HepG2 (cell line): ENCODE results near the gene BMF. TPM values are rescaled to one million over a fixed set of nuclear protein-coding genes. Genes with fewer than 3 reads are reported as not detected.

ENCODE experiments used
- ELF1 ChIP-seq: sonication (generic); formaldehyde crosslinking; IDR thresholded peaks from 2 replicates; pipeline ENCODE4 v1.4.0; 2020; ENCODE audit warnings: missing genetic modification reagents
- FIP1L1 ChIP-seq: fragments of 200-400 bp; formaldehyde crosslinking; IDR thresholded peaks from 2 replicates; pipeline ENCODE4 v1.6.1; 2018; ENCODE audit warnings: low read depth, mild to moderate bottlenecking, low read length, moderate library complexity, borderline replicate concordance; ENCODE audit not compliant: insufficient read depth
- FOXM1 ChIP-seq: sonication (generic); formaldehyde crosslinking; IDR thresholded peaks from 2 replicates; pipeline ENCODE4 v1.5.0; 2020; ENCODE audit warnings: missing genetic modification reagents
- HDAC2 ChIP-seq: sonication (generic); formaldehyde crosslinking; IDR thresholded peaks from 2 replicates; pipeline ENCODE4 v1.4.0; 2020; ENCODE audit warnings: missing genetic modification reagents
- JUN ChIP-seq: sonication (generic); formaldehyde crosslinking; IDR thresholded peaks from 2 replicates; pipeline ENCODE4 v1.4.0; 2020; ENCODE audit warnings: mild to moderate bottlenecking, missing genetic modification reagents
- POLR2A ChIP-seq, 2 experiments: IDR thresholded peaks; 2 replicates each; pipeline ENCODE4 v1.6.1; 2011; ENCODE audit warnings: low read depth in 2 of 2, low read length in 2 of 2, mild to moderate bottlenecking in 1 of 2, moderate library complexity in 1 of 2; ENCODE audit not compliant: insufficient read depth in 1 of 2
- RBFOX2 ChIP-seq: fragments of 200-400 bp; formaldehyde crosslinking; IDR thresholded peaks from 2 replicates; pipeline ENCODE4 v1.6.1; 2017; ENCODE audit warnings: low read depth, mild to moderate bottlenecking, low read length
- SALL1 ChIP-seq: sonication (generic); formaldehyde crosslinking; IDR thresholded peaks from 2 replicates; pipeline ENCODE4 v1.8.0; 2022; ENCODE audit warnings: mild to moderate bottlenecking, missing genetic modification reagents
- SAP130 ChIP-seq: IDR thresholded peaks from 2 replicates; pipeline ENCODE4 v1.6.1; 2016; ENCODE audit warnings: low read depth
- SP2 ChIP-seq: sonication (generic); formaldehyde crosslinking; IDR thresholded peaks from 2 replicates; pipeline ENCODE4 v1.5.1; 2020; ENCODE audit warnings: mild to moderate bottlenecking, missing genetic modification reagents
- SP5 ChIP-seq: IDR thresholded peaks from 2 replicates; pipeline ENCODE4 v1.6.1; 2016; ENCODE audit warnings: low read depth, borderline replicate concordance
- TARDBP ChIP-seq: sonication (generic); formaldehyde crosslinking; IDR thresholded peaks from 2 replicates; pipeline ENCODE4 v1.8.0; 2022; ENCODE audit warnings: mild to moderate bottlenecking, missing genetic modification reagents
- ZBTB25 ChIP-seq: IDR thresholded peaks from 2 replicates; pipeline ENCODE4 v1.6.1; 2018; ENCODE audit warnings: missing genetic modification reagents
- ZFP90 ChIP-seq: sonication (generic); formaldehyde crosslinking; IDR thresholded peaks from 2 replicates; pipeline ENCODE4 v1.8.0; 2022; ENCODE audit warnings: missing genetic modification reagents, mild to moderate bottlenecking, inconsistent platforms, borderline replicate concordance
- ZNF12 ChIP-seq: sonication (generic); formaldehyde crosslinking; IDR thresholded peaks from 2 replicates; pipeline ENCODE4 v1.5.0; 2020; ENCODE audit warnings: missing genetic modification reagents
- ZNF563 ChIP-seq: sonication (generic); formaldehyde crosslinking; IDR thresholded peaks from 2 replicates; pipeline ENCODE4 v1.8.0; 2022; ENCODE audit warnings: mild to moderate bottlenecking, moderate library complexity, missing genetic modification reagents
- ZNF7 ChIP-seq: IDR thresholded peaks from 2 replicates; pipeline ENCODE4 v1.6.1; 2016; ENCODE audit warnings: missing biosample characterization, missing genetic modification reagents
- ZNF883 ChIP-seq: sonication (generic); formaldehyde crosslinking; IDR thresholded peaks from 2 replicates; pipeline ENCODE4 v1.5.1; 2020; ENCODE audit warnings: mild to moderate bottlenecking, missing genetic modification reagents; ENCODE audit errors: not compliant biosample characterization
- ZSCAN21 ChIP-seq: sonication (generic); formaldehyde crosslinking; IDR thresholded peaks from 2 replicates; pipeline ENCODE4 v1.8.0; 2022; ENCODE audit warnings: mild to moderate bottlenecking, missing genetic modification reagents, moderate library complexity, borderline replicate concordance
- polyA plus RNA-seq, 8 experiments: library from polyadenylated mRNA; depleted of rRNA in 3 of 8; stranded (reverse) in 7 of 8; unstranded in 1 of 8; fragments of >200 nt; fragmentation: Illumina TruSeq in 4 of 8; extraction: Trizol in 4 of 8; gene quantifications; 2 replicates each; pipeline versions ENCODE4 v1.2.1 to v1.2.3, GENCODE V29; 2011 to 2016; ENCODE audit warnings: low read depth in 4 of 8, missing spikeins in 1 of 8, mixed read lengths in 1 of 8; ENCODE audit not compliant: insufficient read depth in 1 of 8
- total RNA-seq, 5 experiments: library from RNA; depleted of rRNA; stranded (reverse); fragments of >200 nt; fragmentation: Illumina TruSeq; extraction: Trizol; gene quantifications; 2 replicates each; pipeline ENCODE4 v1.2.3, GENCODE V29; 2016; ENCODE audit warnings: low read depth in 1 of 5
- TF ChIP-seq, protein P1 (sequence below): sonication (generic); formaldehyde crosslinking; IDR thresholded peaks from 2 replicates; pipeline ENCODE4 v1.5.0; 2020; ENCODE audit warnings: missing genetic modification reagents
- TF ChIP-seq, protein P2 (sequence below): sonication (generic); formaldehyde crosslinking; IDR thresholded peaks from 2 replicates; pipeline ENCODE4 v1.4.0; 2020; ENCODE audit warnings: missing genetic modification reagents, borderline replicate concordance
- TF ChIP-seq, protein P3 (sequence below): sonication (generic); formaldehyde crosslinking; IDR thresholded peaks from 2 replicates; pipeline ENCODE4 v1.8.1; 2023; ENCODE audit warnings: missing genetic modification reagents, mild to moderate bottlenecking, borderline replicate concordance
- TF ChIP-seq, protein P4 (sequence below), 2 experiments: sonication (generic) in 1 of 2; formaldehyde crosslinking in 1 of 2; IDR thresholded peaks; 2 replicates each; pipeline versions ENCODE4 v1.5.1 to v1.6.1; 2011 to 2020; ENCODE audit warnings: borderline replicate concordance in 1 of 2, low read depth in 1 of 2, low read length in 1 of 2, mild to moderate bottlenecking in 1 of 2, missing genetic modification reagents in 1 of 2, moderate library complexity in 1 of 2

BMF gene
- total and polyA plus RNA-seq, 2 of the 13 experiments (the other 11 are each of a cell fraction or from before 2014, with no cell fraction given), result 8.7 to 15.9 TPM

GRCh38 chr15:40108061-40108854 lies 421 bp downstream of the BMF start (continued):
- TF ChIP-seq FOXM1 (CRISPR knock-in tag) (no peak), ZBTB25 (CRISPR knock-in tag) (no peak), ZFP90 (no peak; the same call in 1 of the 2 replicates), TARDBP (no peak), POLR2A (IDR thresholded peaks at IDR 0.05; ENCODE audit: insufficient read depth in 1 of 2, low read depth in 2 of 2, low read length in 2 of 2) (peak in 1 of 2 experiments; percentile 48; a peak in 2 of 4 replicates), ZNF12 (CRISPR knock-in tag) (no peak), SAP130 (CRISPR knock-in tag) (peak; percentile 30; the same call in 1 of the 2 replicates), SP5 (no peak), SALL1 (CRISPR knock-in tag) (no peak), ZNF563 (CRISPR knock-in tag) (peak; percentile 48; the same call in 1 of the 2 replicates), ZNF7 (CRISPR knock-in tag) (no peak), JUN (CRISPR knock-in tag) (no peak), ZNF883 (CRISPR knock-in tag) (peak; percentile 5), ELF1 (CRISPR knock-in tag) (no peak), RBFOX2 (peak; percentile 72), SP2 (CRISPR knock-in tag) (0 out of 2 replicates have a peak, but pooled peaks have one; percentile 4), HDAC2 (CRISPR knock-in tag) (no peak), ZSCAN21 (no peak), FIP1L1 (no peak)
- TF ChIP-seq, protein P1, sequence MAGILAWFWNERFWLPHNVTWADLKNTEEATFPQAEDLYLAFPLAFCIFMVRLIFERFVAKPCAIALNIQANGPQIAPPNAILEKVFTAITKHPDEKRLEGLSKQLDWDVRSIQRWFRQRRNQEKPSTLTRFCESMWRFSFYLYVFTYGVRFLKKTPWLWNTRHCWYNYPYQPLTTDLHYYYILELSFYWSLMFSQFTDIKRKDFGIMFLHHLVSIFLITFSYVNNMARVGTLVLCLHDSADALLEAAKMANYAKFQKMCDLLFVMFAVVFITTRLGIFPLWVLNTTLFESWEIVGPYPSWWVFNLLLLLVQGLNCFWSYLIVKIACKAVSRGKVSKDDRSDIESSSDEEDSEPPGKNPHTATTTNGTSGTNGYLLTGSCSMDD (CRISPR knock-in tag), result no peak
- TF ChIP-seq, protein P2, sequence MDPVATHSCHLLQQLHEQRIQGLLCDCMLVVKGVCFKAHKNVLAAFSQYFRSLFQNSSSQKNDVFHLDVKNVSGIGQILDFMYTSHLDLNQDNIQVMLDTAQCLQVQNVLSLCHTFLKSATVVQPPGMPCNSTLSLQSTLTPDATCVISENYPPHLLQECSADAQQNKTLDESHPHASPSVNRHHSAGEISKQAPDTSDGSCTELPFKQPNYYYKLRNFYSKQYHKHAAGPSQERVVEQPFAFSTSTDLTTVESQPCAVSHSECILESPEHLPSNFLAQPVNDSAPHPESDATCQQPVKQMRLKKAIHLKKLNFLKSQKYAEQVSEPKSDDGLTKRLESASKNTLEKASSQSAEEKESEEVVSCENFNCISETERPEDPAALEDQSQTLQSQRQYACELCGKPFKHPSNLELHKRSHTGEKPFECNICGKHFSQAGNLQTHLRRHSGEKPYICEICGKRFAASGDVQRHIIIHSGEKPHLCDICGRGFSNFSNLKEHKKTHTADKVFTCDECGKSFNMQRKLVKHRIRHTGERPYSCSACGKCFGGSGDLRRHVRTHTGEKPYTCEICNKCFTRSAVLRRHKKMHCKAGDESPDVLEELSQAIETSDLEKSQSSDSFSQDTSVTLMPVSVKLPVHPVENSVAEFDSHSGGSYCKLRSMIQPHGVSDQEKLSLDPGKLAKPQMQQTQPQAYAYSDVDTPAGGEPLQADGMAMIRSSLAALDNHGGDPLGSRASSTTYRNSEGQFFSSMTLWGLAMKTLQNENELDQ (CRISPR knock-in tag), result no peak
- TF ChIP-seq, protein P3, sequence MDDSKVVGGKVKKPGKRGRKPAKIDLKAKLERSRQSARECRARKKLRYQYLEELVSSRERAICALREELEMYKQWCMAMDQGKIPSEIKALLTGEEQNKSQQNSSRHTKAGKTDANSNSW, result no peak
- TF ChIP-seq, protein P4, sequence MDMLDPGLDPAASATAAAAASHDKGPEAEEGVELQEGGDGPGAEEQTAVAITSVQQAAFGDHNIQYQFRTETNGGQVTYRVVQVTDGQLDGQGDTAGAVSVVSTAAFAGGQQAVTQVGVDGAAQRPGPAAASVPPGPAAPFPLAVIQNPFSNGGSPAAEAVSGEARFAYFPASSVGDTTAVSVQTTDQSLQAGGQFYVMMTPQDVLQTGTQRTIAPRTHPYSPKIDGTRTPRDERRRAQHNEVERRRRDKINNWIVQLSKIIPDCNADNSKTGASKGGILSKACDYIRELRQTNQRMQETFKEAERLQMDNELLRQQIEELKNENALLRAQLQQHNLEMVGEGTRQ (IDR thresholded peaks at IDR 0.05; ENCODE audit: low read depth, low read length), result no peak
- TF ChIP-seq, protein P4 (CRISPR knock-in tag; IDR thresholded peaks at IDR 0.05; ENCODE audit: borderline replicate concordance), result 0 out of 2 replicates have a peak, but pooled peaks have one; percentile 7
